Panc1 (cell line): ENCODE results near the gene PTPN4. TPM values are rescaled to one million over a fixed set of nuclear protein-coding genes. Genes with fewer than 3 reads are reported as not detected.

Source experiments
- ATAC-seq: fragments of 200-7000 bp; cut with Tn5 transposase; 2 replicates; pipeline ENCODE4 v1.9.1; 2020; ENCODE audit warnings: mild to moderate bottlenecking, moderate library complexity
- BruUV-seq: library from RNA; stranded (reverse); fragments of 400-500 nt; replicated peaks from 2 replicates; lab custom pipeline; 2021; lab: Mats Ljungman, UMichigan
- CTCF ChIA-PET: fragments of 300-600 bp; sonication (Branson Sonifier 250); formaldehyde crosslinking; loops from one replicate; lab custom pipeline; 2022; ENCODE audit warnings: antibody characterized with exemption; lab: Charles Lee
- POLR2A ChIA-PET: fragments of 300-600 bp; sonication (Branson Sonifier 250); formaldehyde crosslinking; loops from one replicate; lab custom pipeline; 2022; ENCODE audit warnings: antibody characterized with exemption; lab: Charles Lee
- DNase-seq: peaks from one replicate; pipeline ENCODE4 v3.0.0-alpha.2; 2010; ENCODE audit warnings: low read depth, low spot score
- H3K27ac ChIP-seq: 2 replicates; pipeline ENCODE4 v1.5.1; 2011; ENCODE audit warnings: mild to moderate bottlenecking, low read length, inconsistent platforms
- H3K27me3 ChIP-seq: fragments of 200-500 bp; sonication (Bioruptor generic); 2 replicates; pipeline ENCODE4 v1.6.0; 2014; ENCODE audit warnings: low read length, inconsistent platforms; ENCODE audit not compliant: control insufficient read depth, insufficient read depth
- H3K36me3 ChIP-seq: fragments of 200-500 bp; sonication (Bioruptor generic); 2 replicates; pipeline ENCODE4 v1.5.1; 2014; ENCODE audit warnings: inconsistent platforms, mild to moderate bottlenecking, low read length, moderate library complexity; ENCODE audit not compliant: control insufficient read depth, insufficient read depth
- H3K4me1 ChIP-seq: 2 replicates; pipeline ENCODE4 v1.5.1; 2011; ENCODE audit warnings: inconsistent platforms, mild to moderate bottlenecking, low read length, moderate library complexity; ENCODE audit not compliant: control insufficient read depth, insufficient read depth
- H3K4me3 ChIP-seq, 2 experiments: 2 replicates each; pipeline ENCODE4 v1.5.1; 2011 to 2012; ENCODE audit warnings: low read depth in 2 of 2, low read length in 2 of 2, mild to moderate bottlenecking in 2 of 2, inconsistent platforms in 1 of 2, moderate library complexity in 1 of 2
- H3K9me3 ChIP-seq: fragments of 200-500 bp; sonication (Bioruptor generic); 2 replicates; pipeline ENCODE4 v1.5.1; 2014; ENCODE audit warnings: low read depth, mild to moderate bottlenecking, inconsistent platforms, low read length, moderate library complexity; ENCODE audit not compliant: control insufficient read depth, insufficient read depth
- POLR2AphosphoS5 ChIP-seq: IDR thresholded peaks from 2 replicates; pipeline ENCODE4 v1.6.1; 2012; ENCODE audit warnings: mild to moderate bottlenecking, low read depth, low read length, moderate library complexity
- REST ChIP-seq, 2 experiments: IDR thresholded peaks; 2 replicates each; pipeline ENCODE4 v1.6.1; 2011 to 2012; ENCODE audit warnings: low read depth in 2 of 2, control low read depth in 1 of 2, low read length in 1 of 2, mild to moderate bottlenecking in 1 of 2, moderate library complexity in 1 of 2; ENCODE audit not compliant: insufficient read depth in 1 of 2
- SIN3A ChIP-seq: IDR thresholded peaks from 2 replicates; pipeline ENCODE4 v1.6.1; 2012; ENCODE audit warnings: low read depth, mild to moderate bottlenecking, low read length, moderate library complexity, borderline replicate concordance; ENCODE audit not compliant: insufficient read depth
- TCF7L2 ChIP-seq: IDR thresholded peaks from 2 replicates; pipeline ENCODE4 v1.6.1; 2011; ENCODE audit warnings: mild to moderate bottlenecking, low read depth, low read length, inconsistent platforms
- in situ Hi-C: cut with HindIII; loops from 2 replicates; pipeline ENCODE4 v1.10.0; 2016; ENCODE audit warnings: low sequenced_read_pairs, low pct_unique_long_range_greater_than_20kb
- intact Hi-C: fragments of 100-400 bp; cut with micrococcal nuclease; formaldehyde crosslinking; loops from one replicate; pipeline ENCODE4 v1.10.0; 2022; ENCODE audit not compliant: unreplicated experiment
- total RNA-seq: library from RNA; stranded (reverse); gene quantifications from one replicate; pipeline ENCODE4 v1.2.1, GENCODE V29; 2021; ENCODE audit not compliant: unreplicated experiment
- TF ChIP-seq, protein P1 (sequence below): fragments of 450-650 bp; IDR thresholded peaks from 2 replicates; pipeline ENCODE4 v1.5.1; 2017; ENCODE audit warnings: mild to moderate bottlenecking

PTPN4 gene
- total RNA-seq, 1 experiment from 2014 or later, result 45.9 TPM

- in situ Hi-C loops (no loop called here), intact Hi-C loops (loop anchor here (10.0 kb wide), 1 partner anchor 156 kb away; no protein-coding TSS in a partner anchor)
- CTCF ChIA-PET, result interaction anchor here (1.0 kb wide), 1 partner anchor 65 kb away, joined by 3 read pairs; no protein-coding TSS in a partner anchor
- Histone ChIP-seq H3K4me3 (peak overlapping the region; percentile 72 to 92), H3K27me3 (no peaks in the 10 kb centered on the region), H3K9me3 (no peaks in the 10 kb centered on the region), H3K4me1 (peaks cover 19% of the 10 kb centered on the region), H3K27ac (peak overlapping the region; percentile 96), H3K36me3 (peaks cover 3% of the 10 kb centered on the region; the same call in 1 of the 2 replicates)
- no TSS peak for BruUV-seq
- no peak for ATAC-seq
- POLR2A ChIA-PET, result no interaction called here
- no peak for DNase-seq
- TF ChIP-seq TCF7L2 (no peak), SIN3A (no peak), REST (IDR thresholded peaks at IDR 0.05; ENCODE audit: insufficient read depth in 1 of 2, low read depth in 2 of 2, low read length in 1 of 2) (no peak), POLR2AphosphoS5 (no peak)
- TF ChIP-seq, protein P1, sequence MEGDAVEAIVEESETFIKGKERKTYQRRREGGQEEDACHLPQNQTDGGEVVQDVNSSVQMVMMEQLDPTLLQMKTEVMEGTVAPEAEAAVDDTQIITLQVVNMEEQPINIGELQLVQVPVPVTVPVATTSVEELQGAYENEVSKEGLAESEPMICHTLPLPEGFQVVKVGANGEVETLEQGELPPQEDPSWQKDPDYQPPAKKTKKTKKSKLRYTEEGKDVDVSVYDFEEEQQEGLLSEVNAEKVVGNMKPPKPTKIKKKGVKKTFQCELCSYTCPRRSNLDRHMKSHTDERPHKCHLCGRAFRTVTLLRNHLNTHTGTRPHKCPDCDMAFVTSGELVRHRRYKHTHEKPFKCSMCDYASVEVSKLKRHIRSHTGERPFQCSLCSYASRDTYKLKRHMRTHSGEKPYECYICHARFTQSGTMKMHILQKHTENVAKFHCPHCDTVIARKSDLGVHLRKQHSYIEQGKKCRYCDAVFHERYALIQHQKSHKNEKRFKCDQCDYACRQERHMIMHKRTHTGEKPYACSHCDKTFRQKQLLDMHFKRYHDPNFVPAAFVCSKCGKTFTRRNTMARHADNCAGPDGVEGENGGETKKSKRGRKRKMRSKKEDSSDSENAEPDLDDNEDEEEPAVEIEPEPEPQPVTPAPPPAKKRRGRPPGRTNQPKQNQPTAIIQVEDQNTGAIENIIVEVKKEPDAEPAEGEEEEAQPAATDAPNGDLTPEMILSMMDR, result no peak
Measured at GRCh38 chr2:119758881-119759450, 756 bp upstream of the PTPN4 start.

DNA sequence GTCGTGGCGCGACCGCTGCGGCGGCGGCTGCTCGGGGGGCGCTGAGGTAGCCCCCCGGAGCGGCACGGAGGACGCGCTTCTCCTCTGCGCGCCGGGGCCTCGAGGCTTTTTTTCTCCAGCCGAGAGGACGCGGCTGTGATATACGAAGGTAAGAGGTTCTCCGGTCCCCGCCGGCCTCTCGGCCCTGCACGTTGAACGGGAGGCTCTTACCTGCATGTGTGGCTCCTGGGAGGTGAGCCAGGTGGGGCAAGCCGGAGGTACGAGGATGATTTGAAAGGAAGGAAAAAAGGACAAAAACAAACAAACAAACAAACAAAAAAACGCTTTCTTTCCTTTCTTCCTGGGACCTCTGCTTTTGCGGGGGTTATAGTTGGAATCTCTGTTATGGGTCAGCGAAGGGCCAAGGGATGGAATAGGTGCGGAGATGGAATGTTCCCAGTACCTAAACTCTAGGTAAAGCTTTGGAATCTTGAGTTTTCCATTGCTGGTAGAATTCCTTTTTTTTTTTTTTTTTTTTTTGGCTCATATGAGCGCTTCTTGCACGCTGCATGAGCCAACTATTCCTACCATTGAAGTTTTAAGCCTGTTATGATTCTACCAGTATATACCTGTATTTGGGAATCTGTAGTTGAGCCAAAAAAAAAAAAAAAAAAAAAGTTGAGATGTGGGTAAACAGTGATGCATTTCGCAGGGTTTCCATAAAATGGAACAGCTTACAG, 674 bp downstream of the PTPN4 start:
- no peaks in the 10 kb centered on the region for H3K9me3 ChIP-seq
- peaks cover 26% of the 10 kb centered on the region for H3K4me1 ChIP-seq
- peak overlapping the region; percentile 96 for H3K27ac ChIP-seq
- H3K4me3 ChIP-seq, result peak overlapping the region; percentile 72 to 92
- TF ChIP-seq TCF7L2 (no peak), REST (IDR thresholded peaks at IDR 0.05; ENCODE audit: insufficient read depth in 1 of 2, low read depth in 2 of 2, low read length in 1 of 2) (no peak), POLR2AphosphoS5 (no peak), SIN3A (no peak)
- intact Hi-C loops, result loop anchor here (5.0 kb wide), 1 partner anchor 62 kb away; no protein-coding TSS in a partner anchor
- BruUV-seq, result no TSS peak
- peaks cover 3% of the 10 kb centered on the region; the same call in 1 of the 2 replicates for H3K36me3 ChIP-seq
- ATAC-seq (peak; percentile 23), DNase-seq (no peak)
- POLR2A ChIA-PET, result interaction anchor here (0.6 to 0.7 kb wide), 2 partner anchors 59 to 109 kb away, joined by 5 to 13 read pairs; no protein-coding TSS in a partner anchor
- CTCF ChIA-PET, result interaction anchor here (1.0 kb wide), 1 partner anchor 63 kb away, joined by 3 read pairs; no protein-coding TSS in a partner anchor
- H3K27me3 ChIP-seq, result no peaks in the 10 kb centered on the region
- in situ Hi-C loops, result no loop called here
